GM12892 (cell line): ENCODE measurements around the gene APBB3.
A peak's percentile ranks its signal among the peaks of the same experiment; 100 is the strongest.

Source experiments
- POLR2AphosphoS5 ChIP-seq: IDR thresholded peaks from 2 replicates; pipeline ENCODE4 v1.6.1; 2011; ENCODE audit warnings: low read depth, low read length, control low read depth
- TAF1 ChIP-seq: IDR thresholded peaks from 2 replicates; pipeline ENCODE4 v1.6.1; 2011; ENCODE audit warnings: low read depth, mild to moderate bottlenecking, control low read depth, low read length, borderline replicate concordance

GRCh38 chr5:140557136-140557805, 7.1 kb downstream of the APBB3 start, which contains the start of gene SRA1:
- TF ChIP-seq TAF1: peak; percentile 90
- peak; percentile 96 for TF ChIP-seq POLR2AphosphoS5
